ENCODE measurements around the gene PLK5.
"Not testable (repeated sequence)": the region's sequence is repeated elsewhere in the genome, so short reads cannot be mapped to it uniquely, and the experiment has no call there.

Gene PLK5

GRCh38 chr19:1514986-1515721 lies 8.7 kb upstream of the PLK5 start:
- Histone ChIP-seq H3K9ac (ENCODE audit: low read length) (no peak overlapping the region), H3K27me3 (ENCODE audit: control insufficient read depth, insufficient read depth, low read length) (peaks cover 30% of the 10 kb centered on the region), H3K4me3 (ENCODE audit: low read length) (no peak overlapping the region), H3K36me3 (ENCODE audit: control insufficient read depth, insufficient read depth, low read length) (no peaks in the 10 kb centered on the region), H3K4me1 (ENCODE audit: control insufficient read depth, insufficient read depth, low read length) (peaks cover 4% of the 10 kb centered on the region), H3K9me3 (ENCODE audit: control insufficient read depth, low read length) (no peaks in the 10 kb centered on the region)

- H3K4me1 ChIP-seq (ENCODE audit: control insufficient read depth, insufficient read depth, low read length), result peaks cover 4% of the 10 kb centered on the region
- H3K9me3 ChIP-seq (ENCODE audit: control insufficient read depth, low read length), result no peaks in the 10 kb centered on the region
- H3K36me3 ChIP-seq (ENCODE audit: control insufficient read depth, insufficient read depth, low read length), result no peaks in the 10 kb centered on the region
- H3K27me3 ChIP-seq (ENCODE audit: control insufficient read depth, insufficient read depth, low read length), result peaks cover 29% of the 10 kb centered on the region
- H3K4me3 ChIP-seq (ENCODE audit: low read length), result no peak overlapping the region
- no peak overlapping the region for H3K9ac ChIP-seq (ENCODE audit: low read length)
Measured at GRCh38 chr19:1516395-1516753, 7.5 kb upstream of the PLK5 start.

- Histone ChIP-seq H3K27me3 (ENCODE audit: control insufficient read depth, insufficient read depth, low read length) (peaks cover 37% of the 10 kb centered on the region), H3K9me3 (ENCODE audit: control insufficient read depth, low read length) (no peaks in the 10 kb centered on the region), H3K36me3 (ENCODE audit: control insufficient read depth, insufficient read depth, low read length) (no peaks in the 10 kb centered on the region), H3K4me3 (ENCODE audit: low read length) (no peak overlapping the region), H3K9ac (ENCODE audit: low read length) (no peak overlapping the region), H3K4me1 (ENCODE audit: control insufficient read depth, insufficient read depth, low read length) (no peaks in the 10 kb centered on the region)
Measured at GRCh38 chr19:1518471-1518870, 5.4 kb upstream of the PLK5 start.

- not testable (repeated sequence) for H3K9me3 ChIP-seq (ENCODE audit: control insufficient read depth, low read length); H3K4me1 ChIP-seq (ENCODE audit: control insufficient read depth, insufficient read depth, low read length); H3K36me3 ChIP-seq (ENCODE audit: control insufficient read depth, insufficient read depth, low read length); H3K4me3 ChIP-seq (ENCODE audit: low read length); H3K9ac ChIP-seq (ENCODE audit: low read length)
- H3K27me3 ChIP-seq (ENCODE audit: control insufficient read depth, insufficient read depth, low read length), result peaks cover 41% of the 10 kb centered on the region
Measured at GRCh38 chr19:1519802-1520201, 4.1 kb upstream of the PLK5 start.

- Histone ChIP-seq H3K4me1 (ENCODE audit: control insufficient read depth, insufficient read depth, low read length) (no peaks in the 10 kb centered on the region), H3K9ac (ENCODE audit: low read length) (no peak overlapping the region), H3K36me3 (ENCODE audit: control insufficient read depth, insufficient read depth, low read length) (no peaks in the 10 kb centered on the region), H3K27me3 (ENCODE audit: control insufficient read depth, insufficient read depth, low read length) (peaks cover 41% of the 10 kb centered on the region), H3K9me3 (ENCODE audit: control insufficient read depth, low read length) (no peaks in the 10 kb centered on the region), H3K4me3 (ENCODE audit: low read length) (no peak overlapping the region)
Measured at GRCh38 chr19:1520203-1520780, 3.6 kb upstream of the PLK5 start.

- Histone ChIP-seq H3K4me1 (ENCODE audit: control insufficient read depth, insufficient read depth, low read length) (no peaks in the 10 kb centered on the region), H3K27me3 (ENCODE audit: control insufficient read depth, insufficient read depth, low read length) (peaks cover 47% of the 10 kb centered on the region), H3K36me3 (ENCODE audit: control insufficient read depth, insufficient read depth, low read length) (no peaks in the 10 kb centered on the region), H3K4me3 (ENCODE audit: low read length) (no peak overlapping the region), H3K9me3 (ENCODE audit: control insufficient read depth, low read length) (no peaks in the 10 kb centered on the region), H3K9ac (ENCODE audit: low read length) (no peak overlapping the region)
Measured at GRCh38 chr19:1521636-1522035, 2.2 kb upstream of the PLK5 start.

GRCh38 chr19:1522061-1522460 lies 1.8 kb upstream of the PLK5 start:
- no peaks in the 10 kb centered on the region for H3K36me3 ChIP-seq (ENCODE audit: control insufficient read depth, insufficient read depth, low read length)
- peaks cover 47% of the 10 kb centered on the region for H3K27me3 ChIP-seq (ENCODE audit: control insufficient read depth, insufficient read depth, low read length)
- H3K4me1 ChIP-seq (ENCODE audit: control insufficient read depth, insufficient read depth, low read length), result no peaks in the 10 kb centered on the region
- no peaks in the 10 kb centered on the region for H3K9me3 ChIP-seq (ENCODE audit: control insufficient read depth, low read length)
- no peak overlapping the region for H3K9ac ChIP-seq (ENCODE audit: low read length)
- no peak overlapping the region for H3K4me3 ChIP-seq (ENCODE audit: low read length)

- H3K36me3 ChIP-seq (ENCODE audit: control insufficient read depth, insufficient read depth, low read length), result no peaks in the 10 kb centered on the region
- no peak overlapping the region for H3K9ac ChIP-seq (ENCODE audit: low read length)
- peaks cover 47% of the 10 kb centered on the region for H3K27me3 ChIP-seq (ENCODE audit: control insufficient read depth, insufficient read depth, low read length)
- H3K9me3 ChIP-seq (ENCODE audit: control insufficient read depth, low read length), result no peaks in the 10 kb centered on the region
- H3K4me1 ChIP-seq (ENCODE audit: control insufficient read depth, insufficient read depth, low read length), result no peaks in the 10 kb centered on the region
- H3K4me3 ChIP-seq (ENCODE audit: low read length), result no peak overlapping the region
Measured at GRCh38 chr19:1522838-1523237, 1.0 kb upstream of the PLK5 start.

GRCh38 chr19:1524287-1524971 lies 552 bp downstream of the PLK5 start:
- Histone ChIP-seq H3K27me3 (ENCODE audit: control insufficient read depth, insufficient read depth, low read length) (peaks cover 41% of the 10 kb centered on the region), H3K36me3 (ENCODE audit: control insufficient read depth, insufficient read depth, low read length) (no peaks in the 10 kb centered on the region), H3K4me3 (ENCODE audit: low read length) (no peak overlapping the region), H3K9ac (ENCODE audit: low read length) (no peak overlapping the region), H3K9me3 (ENCODE audit: control insufficient read depth, low read length) (no peaks in the 10 kb centered on the region), H3K4me1 (ENCODE audit: control insufficient read depth, insufficient read depth, low read length) (no peaks in the 10 kb centered on the region)

GRCh38 chr19:1524972-1525325 lies 1.1 kb downstream of the PLK5 start:
- Histone ChIP-seq H3K4me1 (ENCODE audit: control insufficient read depth, insufficient read depth, low read length) (no peaks in the 10 kb centered on the region), H3K4me3 (ENCODE audit: low read length) (no peak overlapping the region), H3K9ac (ENCODE audit: low read length) (no peak overlapping the region), H3K36me3 (ENCODE audit: control insufficient read depth, insufficient read depth, low read length) (no peaks in the 10 kb centered on the region), H3K9me3 (ENCODE audit: control insufficient read depth, low read length) (no peaks in the 10 kb centered on the region), H3K27me3 (ENCODE audit: control insufficient read depth, insufficient read depth, low read length) (peaks cover 41% of the 10 kb centered on the region)

- Histone ChIP-seq H3K36me3 (ENCODE audit: control insufficient read depth, insufficient read depth, low read length) (no peaks in the 10 kb centered on the region), H3K9me3 (ENCODE audit: control insufficient read depth, low read length) (no peaks in the 10 kb centered on the region), H3K4me1 (ENCODE audit: control insufficient read depth, insufficient read depth, low read length) (no peaks in the 10 kb centered on the region), H3K9ac (ENCODE audit: low read length) (no peak overlapping the region), H3K4me3 (ENCODE audit: low read length) (no peak overlapping the region), H3K27me3 (ENCODE audit: control insufficient read depth, insufficient read depth, low read length) (peaks cover 44% of the 10 kb centered on the region)
Measured at GRCh38 chr19:1525343-1525742, 1.5 kb downstream of the PLK5 start.

GRCh38 chr19:1526066-1526778 lies 2.3 kb downstream of the PLK5 start:
- no peaks in the 10 kb centered on the region for H3K36me3 ChIP-seq (ENCODE audit: control insufficient read depth, insufficient read depth, low read length)
- no peaks in the 10 kb centered on the region for H3K9me3 ChIP-seq (ENCODE audit: control insufficient read depth, low read length)
- peaks cover 44% of the 10 kb centered on the region for H3K27me3 ChIP-seq (ENCODE audit: control insufficient read depth, insufficient read depth, low read length)
- no peaks in the 10 kb centered on the region for H3K4me1 ChIP-seq (ENCODE audit: control insufficient read depth, insufficient read depth, low read length)
- H3K9ac ChIP-seq (ENCODE audit: low read length), result no peak overlapping the region
- H3K4me3 ChIP-seq (ENCODE audit: low read length), result no peak overlapping the region
